Measurements from ENCODE around the gene KCNS1. TPM values are rescaled to one million over a fixed set of nuclear protein-coding genes. Genes with fewer than 3 reads are reported as not detected.

The KCNS1 gene
- total and polyA plus RNA-seq, 2 experiments from 2014 or later, result 0.37 to 3.2 TPM

DNA sequence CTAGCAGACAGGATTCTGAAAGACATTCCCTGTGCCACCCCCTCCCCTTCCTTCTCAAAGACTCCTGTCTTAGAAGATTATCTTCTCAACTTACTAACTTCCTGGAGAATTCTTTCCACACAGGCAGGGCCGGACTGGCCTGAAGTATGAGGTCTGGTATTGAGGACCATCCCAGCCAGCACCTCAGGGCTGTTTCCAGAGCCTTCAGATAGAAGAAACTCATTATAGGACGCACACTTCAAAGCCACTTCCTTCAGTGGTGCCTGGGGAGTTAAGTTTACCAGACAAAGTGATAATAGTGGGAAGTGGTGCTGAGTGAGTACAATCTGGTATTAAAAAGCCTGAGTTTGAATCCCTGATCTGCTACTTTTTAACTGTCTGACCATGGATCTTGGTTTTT is 15.6 kb downstream of the KCNS1 start (continued):
- TF ChIP-seq, protein P1, sequence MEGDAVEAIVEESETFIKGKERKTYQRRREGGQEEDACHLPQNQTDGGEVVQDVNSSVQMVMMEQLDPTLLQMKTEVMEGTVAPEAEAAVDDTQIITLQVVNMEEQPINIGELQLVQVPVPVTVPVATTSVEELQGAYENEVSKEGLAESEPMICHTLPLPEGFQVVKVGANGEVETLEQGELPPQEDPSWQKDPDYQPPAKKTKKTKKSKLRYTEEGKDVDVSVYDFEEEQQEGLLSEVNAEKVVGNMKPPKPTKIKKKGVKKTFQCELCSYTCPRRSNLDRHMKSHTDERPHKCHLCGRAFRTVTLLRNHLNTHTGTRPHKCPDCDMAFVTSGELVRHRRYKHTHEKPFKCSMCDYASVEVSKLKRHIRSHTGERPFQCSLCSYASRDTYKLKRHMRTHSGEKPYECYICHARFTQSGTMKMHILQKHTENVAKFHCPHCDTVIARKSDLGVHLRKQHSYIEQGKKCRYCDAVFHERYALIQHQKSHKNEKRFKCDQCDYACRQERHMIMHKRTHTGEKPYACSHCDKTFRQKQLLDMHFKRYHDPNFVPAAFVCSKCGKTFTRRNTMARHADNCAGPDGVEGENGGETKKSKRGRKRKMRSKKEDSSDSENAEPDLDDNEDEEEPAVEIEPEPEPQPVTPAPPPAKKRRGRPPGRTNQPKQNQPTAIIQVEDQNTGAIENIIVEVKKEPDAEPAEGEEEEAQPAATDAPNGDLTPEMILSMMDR (conservative IDR thresholded peaks at IDR 0.05; ENCODE audit: low read depth in 2 of 2), result no peak
- no peak for TF ChIP-seq ZNF331 (CRISPR knock-in tag; IDR thresholded peaks at IDR 0.05; ENCODE audit: low read depth)

DNA sequence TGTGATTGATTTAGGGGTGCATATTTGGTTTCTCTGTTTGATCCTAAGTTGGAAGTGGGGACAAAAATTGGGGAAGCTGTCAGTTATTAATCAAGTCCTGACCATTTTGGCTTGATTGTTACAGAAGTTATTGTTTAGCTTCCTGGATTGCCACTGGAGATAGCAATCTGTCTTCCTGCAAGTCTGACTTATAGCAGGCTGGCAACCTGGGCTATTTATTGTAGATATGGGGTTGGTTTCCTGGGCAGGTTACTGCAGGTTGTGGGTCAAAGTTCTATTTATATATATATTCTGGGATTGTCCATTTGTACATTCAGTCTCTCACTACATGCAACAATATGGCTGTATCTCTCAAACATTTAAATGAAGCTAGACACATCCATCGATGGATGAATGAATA is 17.8 kb downstream of the KCNS1 start:
- ATAC-seq (no peak), DNase-seq (ENCODE audit: low spot score) (no peak)
- peaks cover 37% of the 10 kb centered on the region for H3K36me3 Mint-ChIP-seq (ENCODE audit: low read depth)
- H3K27me3 Mint-ChIP-seq (ENCODE audit: insufficient read depth, low read depth, poor library complexity), result peaks cover 2% of the 10 kb centered on the region
- H3K4me1 Mint-ChIP-seq, result peaks cover 8% of the 10 kb centered on the region
- peaks cover 8% of the 10 kb centered on the region; the same call in 2 of the 3 replicates for H3K9me3 Mint-ChIP-seq
- Histone ChIP-seq H2AFZ (no peak overlapping the region), H3K4me1 (ENCODE audit: insufficient read depth) (peaks cover 3% of the 10 kb centered on the region; the same call in 1 of the 2 replicates), H3F3A (replicated peaks; ENCODE audit: low read depth) (no peaks in the 10 kb centered on the region), H4K20me1 (replicated peaks; ENCODE audit: insufficient read depth) (no peaks in the 10 kb centered on the region), H3K27me3 (ENCODE audit: insufficient read depth) (no peaks in the 10 kb centered on the region), H3K4me2 (no peak overlapping the region), H3K4me3 (no peak overlapping the region), H3K36me3 (ENCODE audit: insufficient read depth) (no peaks in the 10 kb centered on the region; the same call in none of the 2 replicates), H3K9me2 (ENCODE audit: insufficient read depth) (no peaks in the 10 kb centered on the region; the same call in 1 of the 2 replicates), H3K27ac (ENCODE audit: low read depth) (no peak overlapping the region), H3K79me2 (replicated peaks; ENCODE audit: insufficient read depth) (no peaks in the 10 kb centered on the region)
- TF ChIP-seq ZNF331 (CRISPR knock-in tag; IDR thresholded peaks at IDR 0.05; ENCODE audit: low read depth) (no peak), POLR2AphosphoS5 (IDR thresholded peaks at IDR 0.05; ENCODE audit: low read depth) (no peak), CREB1 (CRISPR knock-in tag; IDR thresholded peaks at IDR 0.05; ENCODE audit: low read depth) (no peak), EZH2 (IDR thresholded peaks at IDR 0.05; ENCODE audit: low read depth, unreplicated experiment) (no peak), EZH2phosphoT487 (IDR thresholded peaks at IDR 0.05; ENCODE audit: unreplicated experiment) (no peak), STAT1 (IDR thresholded peaks at IDR 0.05; ENCODE audit: unreplicated experiment) (no peak), ZNF114 (CRISPR knock-in tag; IDR thresholded peaks at IDR 0.05) (no peak)
- TF ChIP-seq, protein P2, sequence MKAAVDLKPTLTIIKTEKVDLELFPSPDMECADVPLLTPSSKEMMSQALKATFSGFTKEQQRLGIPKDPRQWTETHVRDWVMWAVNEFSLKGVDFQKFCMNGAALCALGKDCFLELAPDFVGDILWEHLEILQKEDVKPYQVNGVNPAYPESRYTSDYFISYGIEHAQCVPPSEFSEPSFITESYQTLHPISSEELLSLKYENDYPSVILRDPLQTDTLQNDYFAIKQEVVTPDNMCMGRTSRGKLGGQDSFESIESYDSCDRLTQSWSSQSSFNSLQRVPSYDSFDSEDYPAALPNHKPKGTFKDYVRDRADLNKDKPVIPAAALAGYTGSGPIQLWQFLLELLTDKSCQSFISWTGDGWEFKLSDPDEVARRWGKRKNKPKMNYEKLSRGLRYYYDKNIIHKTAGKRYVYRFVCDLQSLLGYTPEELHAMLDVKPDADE (IDR thresholded peaks at IDR 0.05), result no peak
- TF ChIP-seq, protein P3, sequence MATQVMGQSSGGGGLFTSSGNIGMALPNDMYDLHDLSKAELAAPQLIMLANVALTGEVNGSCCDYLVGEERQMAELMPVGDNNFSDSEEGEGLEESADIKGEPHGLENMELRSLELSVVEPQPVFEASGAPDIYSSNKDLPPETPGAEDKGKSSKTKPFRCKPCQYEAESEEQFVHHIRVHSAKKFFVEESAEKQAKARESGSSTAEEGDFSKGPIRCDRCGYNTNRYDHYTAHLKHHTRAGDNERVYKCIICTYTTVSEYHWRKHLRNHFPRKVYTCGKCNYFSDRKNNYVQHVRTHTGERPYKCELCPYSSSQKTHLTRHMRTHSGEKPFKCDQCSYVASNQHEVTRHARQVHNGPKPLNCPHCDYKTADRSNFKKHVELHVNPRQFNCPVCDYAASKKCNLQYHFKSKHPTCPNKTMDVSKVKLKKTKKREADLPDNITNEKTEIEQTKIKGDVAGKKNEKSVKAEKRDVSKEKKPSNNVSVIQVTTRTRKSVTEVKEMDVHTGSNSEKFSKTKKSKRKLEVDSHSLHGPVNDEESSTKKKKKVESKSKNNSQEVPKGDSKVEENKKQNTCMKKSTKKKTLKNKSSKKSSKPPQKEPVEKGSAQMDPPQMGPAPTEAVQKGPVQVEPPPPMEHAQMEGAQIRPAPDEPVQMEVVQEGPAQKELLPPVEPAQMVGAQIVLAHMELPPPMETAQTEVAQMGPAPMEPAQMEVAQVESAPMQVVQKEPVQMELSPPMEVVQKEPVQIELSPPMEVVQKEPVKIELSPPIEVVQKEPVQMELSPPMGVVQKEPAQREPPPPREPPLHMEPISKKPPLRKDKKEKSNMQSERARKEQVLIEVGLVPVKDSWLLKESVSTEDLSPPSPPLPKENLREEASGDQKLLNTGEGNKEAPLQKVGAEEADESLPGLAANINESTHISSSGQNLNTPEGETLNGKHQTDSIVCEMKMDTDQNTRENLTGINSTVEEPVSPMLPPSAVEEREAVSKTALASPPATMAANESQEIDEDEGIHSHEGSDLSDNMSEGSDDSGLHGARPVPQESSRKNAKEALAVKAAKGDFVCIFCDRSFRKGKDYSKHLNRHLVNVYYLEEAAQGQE (IDR thresholded peaks at IDR 0.05; ENCODE audit: unreplicated experiment), result no peak
- TF ChIP-seq, protein P4, sequence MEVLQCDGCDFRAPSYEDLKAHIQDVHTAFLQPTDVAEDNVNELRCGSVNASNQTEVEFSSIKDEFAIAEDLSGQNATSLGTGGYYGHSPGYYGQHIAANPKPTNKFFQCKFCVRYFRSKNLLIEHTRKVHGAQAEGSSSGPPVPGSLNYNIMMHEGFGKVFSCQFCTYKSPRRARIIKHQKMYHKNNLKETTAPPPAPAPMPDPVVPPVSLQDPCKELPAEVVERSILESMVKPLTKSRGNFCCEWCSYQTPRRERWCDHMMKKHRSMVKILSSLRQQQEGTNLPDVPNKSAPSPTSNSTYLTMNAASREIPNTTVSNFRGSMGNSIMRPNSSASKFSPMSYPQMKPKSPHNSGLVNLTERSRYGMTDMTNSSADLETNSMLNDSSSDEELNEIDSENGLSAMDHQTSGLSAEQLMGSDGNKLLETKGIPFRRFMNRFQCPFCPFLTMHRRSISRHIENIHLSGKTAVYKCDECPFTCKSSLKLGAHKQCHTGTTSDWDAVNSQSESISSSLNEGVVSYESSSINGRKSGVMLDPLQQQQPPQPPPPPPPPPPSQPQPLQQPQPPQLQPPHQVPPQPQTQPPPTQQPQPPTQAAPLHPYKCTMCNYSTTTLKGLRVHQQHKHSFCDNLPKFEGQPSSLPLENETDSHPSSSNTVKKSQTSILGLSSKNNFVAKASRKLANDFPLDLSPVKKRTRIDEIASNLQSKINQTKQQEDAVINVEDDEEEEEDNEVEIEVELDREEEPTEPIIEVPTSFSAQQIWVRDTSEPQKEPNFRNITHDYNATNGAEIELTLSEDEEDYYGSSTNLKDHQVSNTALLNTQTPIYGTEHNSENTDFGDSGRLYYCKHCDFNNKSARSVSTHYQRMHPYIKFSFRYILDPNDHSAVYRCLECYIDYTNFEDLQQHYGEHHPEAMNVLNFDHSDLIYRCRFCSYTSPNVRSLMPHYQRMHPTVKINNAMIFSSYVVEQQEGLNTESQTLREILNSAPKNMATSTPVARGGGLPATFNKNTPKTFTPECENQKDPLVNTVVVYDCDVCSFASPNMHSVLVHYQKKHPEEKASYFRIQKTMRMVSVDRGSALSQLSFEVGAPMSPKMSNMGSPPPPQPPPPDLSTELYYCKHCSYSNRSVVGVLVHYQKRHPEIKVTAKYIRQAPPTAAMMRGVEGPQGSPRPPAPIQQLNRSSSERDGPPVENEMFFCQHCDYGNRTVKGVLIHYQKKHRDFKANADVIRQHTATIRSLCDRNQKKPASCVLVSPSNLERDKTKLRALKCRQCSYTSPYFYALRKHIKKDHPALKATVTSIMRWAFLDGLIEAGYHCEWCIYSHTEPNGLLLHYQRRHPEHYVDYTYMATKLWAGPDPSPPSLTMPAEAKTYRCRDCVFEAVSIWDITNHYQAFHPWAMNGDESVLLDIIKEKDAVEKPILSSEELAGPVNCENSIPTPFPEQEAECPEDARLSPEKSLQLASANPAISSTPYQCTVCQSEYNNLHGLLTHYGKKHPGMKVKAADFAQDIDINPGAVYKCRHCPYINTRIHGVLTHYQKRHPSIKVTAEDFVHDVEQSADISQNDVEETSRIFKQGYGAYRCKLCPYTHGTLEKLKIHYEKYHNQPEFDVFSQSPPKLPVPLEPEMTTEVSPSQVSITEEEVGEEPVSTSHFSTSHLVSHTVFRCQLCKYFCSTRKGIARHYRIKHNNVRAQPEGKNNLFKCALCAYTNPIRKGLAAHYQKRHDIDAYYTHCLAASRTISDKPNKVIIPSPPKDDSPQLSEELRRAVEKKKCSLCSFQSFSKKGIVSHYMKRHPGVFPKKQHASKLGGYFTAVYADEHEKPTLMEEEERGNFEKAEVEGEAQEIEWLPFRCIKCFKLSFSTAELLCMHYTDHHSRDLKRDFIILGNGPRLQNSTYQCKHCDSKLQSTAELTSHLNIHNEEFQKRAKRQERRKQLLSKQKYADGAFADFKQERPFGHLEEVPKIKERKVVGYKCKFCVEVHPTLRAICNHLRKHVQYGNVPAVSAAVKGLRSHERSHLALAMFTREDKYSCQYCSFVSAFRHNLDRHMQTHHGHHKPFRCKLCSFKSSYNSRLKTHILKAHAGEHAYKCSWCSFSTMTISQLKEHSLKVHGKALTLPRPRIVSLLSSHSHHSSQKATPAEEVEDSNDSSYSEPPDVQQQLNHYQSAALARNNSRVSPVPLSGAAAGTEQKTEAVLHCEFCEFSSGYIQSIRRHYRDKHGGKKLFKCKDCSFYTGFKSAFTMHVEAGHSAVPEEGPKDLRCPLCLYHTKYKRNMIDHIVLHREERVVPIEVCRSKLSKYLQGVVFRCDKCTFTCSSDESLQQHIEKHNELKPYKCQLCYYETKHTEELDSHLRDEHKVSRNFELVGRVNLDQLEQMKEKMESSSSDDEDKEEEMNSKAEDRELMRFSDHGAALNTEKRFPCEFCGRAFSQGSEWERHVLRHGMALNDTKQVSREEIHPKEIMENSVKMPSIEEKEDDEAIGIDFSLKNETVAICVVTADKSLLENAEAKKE (CRISPR knock-in tag; IDR thresholded peaks at IDR 0.05), result no peak
- no peak overlapping the region for H3K27ac Mint-ChIP-seq
- no peak overlapping the region for H3K4me3 Mint-ChIP-seq

Measured in GM23338 (cell line).